IMR-90 (cell line): ENCODE data around the gene KCNMA1. TPM values are rescaled to one million over a fixed set of nuclear protein-coding genes. Genes with fewer than 3 reads are reported as not detected.
A peak's percentile ranks its signal among the peaks of the same experiment; 100 is the strongest.

Experiments used
- ATAC-seq: fragments of 200-7000 bp; cut with Tn5 transposase; 2 replicates; pipeline ENCODE4 v1.9.1; 2020; ENCODE audit warnings: low read depth, mild to moderate bottlenecking, moderate library complexity
- BruUV-seq: library from RNA; stranded (reverse); fragments of 400-500 nt; replicated peaks from 2 replicates; lab custom pipeline; 2021; lab: Mats Ljungman, UMichigan
- CTCF ChIA-PET: fragments of 300-600 bp; formaldehyde crosslinking; extraction: SDS; loops from one replicate; lab custom pipeline; 2021; ENCODE audit warnings: antibody characterized with exemption; lab: Yijun Ruan, JAX
- POLR2A ChIA-PET: fragments of 300-600 bp; sonication (Branson Sonifier 250); formaldehyde crosslinking; loops from one replicate; lab custom pipeline; 2022; ENCODE audit warnings: antibody characterized with exemption; ENCODE audit not compliant: unreplicated experiment; lab: Charles Lee
- DNase-seq: peaks from one replicate; pipeline ENCODE4 v3.0.0; 2013
- H2AFZ ChIP-seq: replicated peaks from 2 replicates; pipeline ENCODE3; 2013; ENCODE audit warnings: low read length, mild to moderate bottlenecking; ENCODE audit not compliant: poor library complexity
- H2AK5ac ChIP-seq: 2 replicates; pipeline ENCODE4 v1.6.1; 2013; ENCODE audit warnings: low read depth, low read length, inconsistent platforms
- H2AK9ac ChIP-seq: replicated peaks from 2 replicates; pipeline ENCODE3; 2013; ENCODE audit warnings: mild to moderate bottlenecking, low read depth, low read length, moderate library complexity; ENCODE audit not compliant: poor library complexity
- H2BK120ac ChIP-seq: 2 replicates; pipeline ENCODE4 v1.6.1; 2013; ENCODE audit warnings: low read depth, low read length, inconsistent platforms
- H2BK15ac ChIP-seq: 3 replicates; pipeline ENCODE4 v1.6.1; 2013; ENCODE audit warnings: low read depth, low read length, inconsistent platforms
- H2BK20ac ChIP-seq: 2 replicates; pipeline ENCODE4 v1.6.1; 2013; ENCODE audit warnings: low read depth, mild to moderate bottlenecking, inconsistent platforms, low read length, moderate library complexity
- H2BK5ac ChIP-seq: 2 replicates; pipeline ENCODE4 v1.6.1; 2013; ENCODE audit warnings: mild to moderate bottlenecking, low read depth, low read length, inconsistent platforms; ENCODE audit not compliant: poor library complexity, severe bottlenecking
- H3K14ac ChIP-seq: replicated peaks from 2 replicates; pipeline ENCODE4 v1.6.1; 2013; ENCODE audit warnings: low read depth, low read length, inconsistent platforms
- H3K18ac ChIP-seq: 2 replicates; pipeline ENCODE4 v1.6.1; 2013; ENCODE audit warnings: low read depth, low read length, control low read depth
- H3K23ac ChIP-seq: 2 replicates; pipeline ENCODE4 v1.6.1; 2013; ENCODE audit warnings: low read depth, low read length, inconsistent platforms
- H3K27ac ChIP-seq: 2 replicates; pipeline ENCODE4 v1.5.1; 2013; ENCODE audit warnings: mild to moderate bottlenecking, control low read depth, low read length; ENCODE audit not compliant: insufficient read depth
- H3K27me3 ChIP-seq: 2 replicates; pipeline ENCODE4 v1.6.1; 2013; ENCODE audit warnings: low read length; ENCODE audit not compliant: control insufficient read depth, insufficient read depth
- H3K36me3 ChIP-seq: 2 replicates; pipeline ENCODE4 v1.6.1; 2013; ENCODE audit warnings: low read length, mixed read lengths; ENCODE audit not compliant: control insufficient read depth, insufficient read depth
- H3K4ac ChIP-seq: 2 replicates; pipeline ENCODE4 v1.6.1; 2013; ENCODE audit warnings: low read depth, low read length, inconsistent platforms
- H3K4me1 ChIP-seq: 2 replicates; pipeline ENCODE4 v1.6.1; 2013; ENCODE audit warnings: low read length, mixed read lengths; ENCODE audit not compliant: control insufficient read depth, insufficient read depth
- H3K4me2 ChIP-seq: 2 replicates; pipeline ENCODE4 v1.6.1; 2013; ENCODE audit warnings: low read depth, mild to moderate bottlenecking, control low read depth, low read length, moderate library complexity
- H3K4me3 ChIP-seq: 2 replicates; pipeline ENCODE4 v1.5.1; 2013; ENCODE audit warnings: low read depth, mild to moderate bottlenecking, control low read depth, low read length, moderate library complexity; ENCODE audit not compliant: insufficient read depth
- H3K56ac ChIP-seq: 2 replicates; pipeline ENCODE4 v1.6.1; 2013; ENCODE audit warnings: low read length, inconsistent platforms; ENCODE audit not compliant: insufficient read depth; ENCODE audit errors: extremely low read depth
- H3K79me1 ChIP-seq, 2 experiments: 2 replicates each; pipeline ENCODE4 v1.6.1; 2013; ENCODE audit warnings: low read length in 2 of 2, inconsistent platforms in 1 of 2, low read depth in 1 of 2
- H3K9ac ChIP-seq: 2 replicates; pipeline ENCODE4 v1.6.1; 2013; ENCODE audit warnings: low read depth, low read length, control low read depth
- H3K9me1 ChIP-seq: 2 replicates; pipeline ENCODE4 v1.6.1; 2013; ENCODE audit warnings: low read length, inconsistent platforms; ENCODE audit not compliant: insufficient read depth
- H3K9me3 ChIP-seq: 2 replicates; pipeline ENCODE4 v1.6.1; 2013; ENCODE audit warnings: low read length; ENCODE audit not compliant: control insufficient read depth, insufficient read depth
- H4K20me1 ChIP-seq: 2 replicates; pipeline ENCODE4 v1.6.1; 2013; ENCODE audit warnings: low read length, inconsistent platforms; ENCODE audit not compliant: insufficient read depth
- H4K5ac ChIP-seq: 2 replicates; pipeline ENCODE4 v1.6.1; 2013; ENCODE audit warnings: mild to moderate bottlenecking, low read depth, low read length, control low read depth
- H4K8ac ChIP-seq, 2 experiments: 2 replicates each; pipeline ENCODE4 v1.6.1; 2013; ENCODE audit warnings: low read depth in 2 of 2, low read length in 2 of 2, control low read depth in 1 of 2, inconsistent platforms in 1 of 2
- H4K91ac ChIP-seq: 2 replicates; pipeline ENCODE4 v1.6.1; 2013; ENCODE audit warnings: low read depth, low read length, inconsistent platforms; ENCODE audit not compliant: insufficient read depth
- BHLHE40 ChIP-seq: fragments of 150-350 bp; IDR thresholded peaks from 2 replicates; pipeline ENCODE4 v1.6.1; 2016; ENCODE audit warnings: mild to moderate bottlenecking, low read depth, low read length
- CEBPB ChIP-seq: IDR thresholded peaks from 2 replicates; pipeline ENCODE4 v1.6.1; 2012; ENCODE audit warnings: low read depth, low read length, improper control_type of control experiment
- CHD1 ChIP-seq: IDR thresholded peaks from 2 replicates; pipeline ENCODE4 v1.6.1; 2012; ENCODE audit warnings: low read depth, low read length, improper control_type of control experiment
- FOS ChIP-seq: fragments of 150-350 bp; IDR thresholded peaks from 2 replicates; pipeline ENCODE4 v1.6.1; 2016; ENCODE audit warnings: low read depth, low read length
- MAFK ChIP-seq: IDR thresholded peaks from 2 replicates; pipeline ENCODE4 v1.6.1; 2012; ENCODE audit warnings: low read depth, low read length, improper control_type of control experiment
- MAZ ChIP-seq: IDR thresholded peaks from 2 replicates; pipeline ENCODE4 v1.6.1; 2012; ENCODE audit warnings: low read depth, mild to moderate bottlenecking, low read length, improper control_type of control experiment, moderate library complexity, borderline replicate concordance
- MXI1 ChIP-seq: IDR thresholded peaks from 2 replicates; pipeline ENCODE4 v1.6.1; 2012; ENCODE audit warnings: low read depth, mild to moderate bottlenecking, low read length, moderate library complexity, borderline replicate concordance
- NFE2L2 ChIP-seq: fragments of 150-350 bp; IDR thresholded peaks from 2 replicates; pipeline ENCODE4 v1.6.1; 2016; ENCODE audit warnings: low read depth, mild to moderate bottlenecking, low read length
- POLR2A ChIP-seq: IDR thresholded peaks from 2 replicates; pipeline ENCODE4 v1.6.1; 2012; ENCODE audit warnings: mild to moderate bottlenecking, low read depth, low read length
- RAD21 ChIP-seq: IDR thresholded peaks from 2 replicates; pipeline ENCODE4 v1.6.1; 2012; ENCODE audit warnings: low read length, improper control_type of control experiment
- RCOR1 ChIP-seq: IDR thresholded peaks from 2 replicates; pipeline ENCODE4 v1.6.1; 2012; ENCODE audit warnings: mild to moderate bottlenecking, low read length, improper control_type of control experiment; ENCODE audit not compliant: insufficient replicate concordance
- RFX5 ChIP-seq: IDR thresholded peaks from 2 replicates; pipeline ENCODE4 v1.8.0; 2012; ENCODE audit warnings: low read depth, mild to moderate bottlenecking, low read length, moderate library complexity
- SMC3 ChIP-seq: fragments of 150-350 bp; IDR thresholded peaks from 2 replicates; pipeline ENCODE4 v1.6.1; 2016; ENCODE audit warnings: low read depth, mild to moderate bottlenecking, antibody characterized with exemption, low read length, moderate library complexity
- WGBS, 2 experiments: methylation state at CpG; one replicate each; pipeline versions ENCODE4 v1.1.5 to v1.1.7; 2013; ENCODE audit warnings: missing lambda C conversion rate in 2 of 2; ENCODE audit not compliant: insufficient read length in 1 of 2; ENCODE audit errors: extremely low coverage in 2 of 2; 5-methylcytosine and 5-hydroxymethylcytosine counted together
- dilution Hi-C: fragments of 300-500 bp; cut with HindIII; formaldehyde crosslinking; loops from one replicate; pipeline ENCODE4 v1.14.3; 2018; ENCODE audit warnings: low sequenced_read_pairs; ENCODE audit not compliant: unreplicated experiment
- in situ Hi-C: fragments of 300-500 bp; cut with MboI; formaldehyde crosslinking; loops from 3 replicates; pipeline ENCODE4 v1.14.3; 2019; ENCODE audit warnings: low sequenced_read_pairs, inconsistent platforms, mixed read lengths
- intact Hi-C: fragments of 100-400 bp; cut with micrococcal nuclease; formaldehyde crosslinking; loops from 2 replicates; pipeline ENCODE4 v1.10.0; 2022
- polyA plus RNA-seq, 3 experiments: library from polyadenylated mRNA; depleted of rRNA; stranded (reverse); fragments of >200 nt; gene quantifications; 2 replicates each; pipeline ENCODE4 v1.2.3, GENCODE V29; 2012; ENCODE audit warnings: low replicate concordance in 1 of 3
- total RNA-seq: library from RNA; depleted of rRNA; stranded (reverse); fragments of >200 nt; gene quantifications from 2 replicates; pipeline ENCODE4 v1.2.3, GENCODE V29; 2012
- TF ChIP-seq, protein P1 (sequence below): conservative IDR thresholded peaks from 2 replicates; pipeline ENCODE4 v1.5.1; 2012; ENCODE audit warnings: mild to moderate bottlenecking, low read depth, low read length, improper control_type of control experiment
- TF ChIP-seq, protein P2 (sequence below): fragments of 150-350 bp; IDR thresholded peaks from 2 replicates; pipeline ENCODE4 v1.6.1; 2016; ENCODE audit warnings: low read depth, mild to moderate bottlenecking, low read length, moderate library complexity, borderline replicate concordance
- TF ChIP-seq, protein P3 (sequence below): fragments of 150-350 bp; IDR thresholded peaks from 2 replicates; pipeline ENCODE4 v1.6.1; 2017; ENCODE audit warnings: mild to moderate bottlenecking, antibody characterized with exemption, low read length, low read depth

KCNMA1 gene
- total and polyA plus RNA-seq, 2 of the 4 experiments (the other 2 are of a cell fraction), result 25.6 to 29.6 TPM

DNA sequence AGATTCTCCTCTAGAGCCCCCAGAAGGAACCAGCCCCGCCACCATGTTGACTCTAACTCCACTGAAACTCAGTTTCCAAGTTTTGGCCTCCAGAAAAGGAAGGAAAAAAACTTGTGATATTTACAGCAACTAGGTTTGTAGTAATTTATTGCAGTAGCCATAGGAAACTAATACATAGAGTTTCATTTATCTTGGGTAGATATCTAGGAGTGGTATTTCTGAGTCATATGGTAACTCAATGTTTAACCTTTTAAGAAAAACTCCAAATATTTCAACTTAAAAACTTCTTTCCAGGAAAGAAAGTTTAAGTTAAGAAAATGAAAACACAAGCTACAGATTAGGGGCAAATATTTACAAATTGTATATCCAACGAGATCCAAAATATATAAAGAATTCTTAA is 576.7 kb downstream of the KCNMA1 start:
- Histone ChIP-seq H3K4me1 (no peaks in the 10 kb centered on the region; the same call in 1 of the 2 replicates), H4K5ac (no peak overlapping the region), H3K4me3 (no peak overlapping the region), H3K4me2 (no peak overlapping the region), H3K27me3 (no peaks in the 10 kb centered on the region), H2BK15ac (no peak overlapping the region), H3K9me1 (no peaks in the 10 kb centered on the region; the same call in 1 of the 2 replicates), H2AK9ac (no peak overlapping the region), H3K18ac (no peak overlapping the region), H3K79me1 (no peaks in the 10 kb centered on the region), H3K36me3 (no peaks in the 10 kb centered on the region), H2BK20ac (no peak overlapping the region), H4K91ac (no peak overlapping the region), H4K20me1 (no peaks in the 10 kb centered on the region), H3K56ac (no peak overlapping the region), H3K23ac (no peak overlapping the region), H3K9ac (no peak overlapping the region), H4K8ac (no peak overlapping the region), H2AFZ (no peak overlapping the region), H3K4ac (no peak overlapping the region), H3K14ac (no peak overlapping the region), H2BK5ac (no peak overlapping the region), H2BK120ac (no peak overlapping the region), H3K27ac (peak overlapping the region; percentile 67; the same call in 1 of the 2 replicates), H2AK5ac (no peak overlapping the region), H3K9me3 (no peaks in the 10 kb centered on the region)
- ChIA-PET CTCF (interaction anchor here (0.6 kb wide), 1 partner anchor 23 kb away, joined by 5 read pairs; no protein-coding TSS in a partner anchor), POLR2A (no interaction called here)
- dilution Hi-C loops (no loop called here), in situ Hi-C loops (no loop called here), intact Hi-C loops (no loop called here)
- no TSS peak for BruUV-seq
- TF ChIP-seq BHLHE40, result no peak
- no peak for TF ChIP-seq MAFK
- TF ChIP-seq, protein P1, sequence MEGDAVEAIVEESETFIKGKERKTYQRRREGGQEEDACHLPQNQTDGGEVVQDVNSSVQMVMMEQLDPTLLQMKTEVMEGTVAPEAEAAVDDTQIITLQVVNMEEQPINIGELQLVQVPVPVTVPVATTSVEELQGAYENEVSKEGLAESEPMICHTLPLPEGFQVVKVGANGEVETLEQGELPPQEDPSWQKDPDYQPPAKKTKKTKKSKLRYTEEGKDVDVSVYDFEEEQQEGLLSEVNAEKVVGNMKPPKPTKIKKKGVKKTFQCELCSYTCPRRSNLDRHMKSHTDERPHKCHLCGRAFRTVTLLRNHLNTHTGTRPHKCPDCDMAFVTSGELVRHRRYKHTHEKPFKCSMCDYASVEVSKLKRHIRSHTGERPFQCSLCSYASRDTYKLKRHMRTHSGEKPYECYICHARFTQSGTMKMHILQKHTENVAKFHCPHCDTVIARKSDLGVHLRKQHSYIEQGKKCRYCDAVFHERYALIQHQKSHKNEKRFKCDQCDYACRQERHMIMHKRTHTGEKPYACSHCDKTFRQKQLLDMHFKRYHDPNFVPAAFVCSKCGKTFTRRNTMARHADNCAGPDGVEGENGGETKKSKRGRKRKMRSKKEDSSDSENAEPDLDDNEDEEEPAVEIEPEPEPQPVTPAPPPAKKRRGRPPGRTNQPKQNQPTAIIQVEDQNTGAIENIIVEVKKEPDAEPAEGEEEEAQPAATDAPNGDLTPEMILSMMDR, result no peak
- TF ChIP-seq, protein P2, sequence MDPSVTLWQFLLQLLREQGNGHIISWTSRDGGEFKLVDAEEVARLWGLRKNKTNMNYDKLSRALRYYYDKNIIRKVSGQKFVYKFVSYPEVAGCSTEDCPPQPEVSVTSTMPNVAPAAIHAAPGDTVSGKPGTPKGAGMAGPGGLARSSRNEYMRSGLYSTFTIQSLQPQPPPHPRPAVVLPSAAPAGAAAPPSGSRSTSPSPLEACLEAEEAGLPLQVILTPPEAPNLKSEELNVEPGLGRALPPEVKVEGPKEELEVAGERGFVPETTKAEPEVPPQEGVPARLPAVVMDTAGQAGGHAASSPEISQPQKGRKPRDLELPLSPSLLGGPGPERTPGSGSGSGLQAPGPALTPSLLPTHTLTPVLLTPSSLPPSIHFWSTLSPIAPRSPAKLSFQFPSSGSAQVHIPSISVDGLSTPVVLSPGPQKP, result no peak
- no peak for TF ChIP-seq MXI1
- TF ChIP-seq, protein P3, sequence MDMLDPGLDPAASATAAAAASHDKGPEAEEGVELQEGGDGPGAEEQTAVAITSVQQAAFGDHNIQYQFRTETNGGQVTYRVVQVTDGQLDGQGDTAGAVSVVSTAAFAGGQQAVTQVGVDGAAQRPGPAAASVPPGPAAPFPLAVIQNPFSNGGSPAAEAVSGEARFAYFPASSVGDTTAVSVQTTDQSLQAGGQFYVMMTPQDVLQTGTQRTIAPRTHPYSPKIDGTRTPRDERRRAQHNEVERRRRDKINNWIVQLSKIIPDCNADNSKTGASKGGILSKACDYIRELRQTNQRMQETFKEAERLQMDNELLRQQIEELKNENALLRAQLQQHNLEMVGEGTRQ, result no peak
- TF ChIP-seq RAD21, result no peak
- TF ChIP-seq CEBPB, result no peak
- no peak for TF ChIP-seq NFE2L2
- TF ChIP-seq FOS, result no peak
- TF ChIP-seq POLR2A, result no peak
- no peak for TF ChIP-seq SMC3
- no peak for TF ChIP-seq MAZ
- no peak for TF ChIP-seq RFX5
- TF ChIP-seq CHD1, result no peak
- TF ChIP-seq RCOR1, result no peak
- ATAC-seq (peak; percentile 63), DNase-seq (peak; percentile 23)
- WGBS, 2 experiments, result no CpG with 5 or more reads among the region's 2 CpGs
